MM.1S (cell line): ENCODE measurements around the gene SSBP2.

Experiments
- DNase-seq: peaks from one replicate; pipeline ENCODE4 v3.0.0-alpha.2; 2015
- H2AFZ ChIP-seq: fragments of 300-600 bp; sonication (generic); 2 replicates; pipeline ENCODE4 v1.6.0; 2016; ENCODE audit warnings: antibody characterized with exemption, low read length
- H3F3A ChIP-seq: fragments of 300-600 bp; sonication (generic); 2 replicates; pipeline ENCODE4 v1.6.1; 2016; ENCODE audit warnings: mild to moderate bottlenecking, antibody characterized with exemption, low read length, moderate library complexity, mixed read lengths; ENCODE audit not compliant: insufficient read depth
- H3K27ac ChIP-seq: fragments of 300-600 bp; sonication (generic); 2 replicates; pipeline ENCODE4 v1.5.1; 2016; ENCODE audit warnings: mild to moderate bottlenecking, low read length
- H3K27me3 ChIP-seq: fragments of 300-600 bp; sonication (generic); replicated peaks from 2 replicates; pipeline ENCODE4 v1.6.0; 2016; ENCODE audit warnings: low read length; ENCODE audit not compliant: insufficient read depth
- H3K36me3 ChIP-seq: fragments of 300-600 bp; sonication (generic); replicated peaks from 2 replicates; pipeline ENCODE4 v1.6.1; 2016; ENCODE audit warnings: mild to moderate bottlenecking, low read length, mixed read lengths; ENCODE audit not compliant: insufficient read depth
- H3K4me1 ChIP-seq: fragments of 300-600 bp; sonication (generic); 2 replicates; pipeline ENCODE4 v1.6.1; 2016; ENCODE audit warnings: low read length, mixed read lengths
- H3K4me2 ChIP-seq: fragments of 300-600 bp; sonication (generic); 2 replicates; pipeline ENCODE4 v1.6.0; 2016; ENCODE audit warnings: low read depth, low read length
- H3K4me3 ChIP-seq: fragments of 300-600 bp; sonication (generic); 2 replicates; pipeline ENCODE4 v1.5.1; 2016; ENCODE audit warnings: low read length, mixed read lengths
- H3K79me2 ChIP-seq: fragments of 300-600 bp; sonication (generic); 2 replicates; pipeline ENCODE4 v1.6.1; 2016; ENCODE audit warnings: mixed run types, low read length, mixed read lengths
- H3K9ac ChIP-seq: fragments of 300-600 bp; sonication (generic); 2 replicates; pipeline ENCODE4 v1.6.1; 2016; ENCODE audit warnings: low read length, mixed read lengths
- H3K9me2 ChIP-seq: fragments of 300-600 bp; sonication (generic); replicated peaks from 2 replicates; pipeline ENCODE4 v1.6.1; 2016; ENCODE audit warnings: mild to moderate bottlenecking, low read length, mixed read lengths; ENCODE audit not compliant: insufficient read depth
- H3K9me3 ChIP-seq: fragments of 300-600 bp; sonication (generic); replicated peaks from 2 replicates; pipeline ENCODE4 v1.6.1; 2016; ENCODE audit warnings: mild to moderate bottlenecking, low read length, mixed read lengths; ENCODE audit not compliant: insufficient read depth
- H4K20me1 ChIP-seq: fragments of 300-600 bp; sonication (generic); 2 replicates; pipeline ENCODE4 v1.6.1; 2016; ENCODE audit warnings: mild to moderate bottlenecking, low read length, moderate library complexity, mixed read lengths; ENCODE audit not compliant: insufficient read depth
- CTCF ChIP-seq: fragments of 300-600 bp; sonication (generic); IDR thresholded peaks from 2 replicates; pipeline ENCODE4 v1.5.1; 2016; ENCODE audit warnings: antibody characterized with exemption, low read length, mixed read lengths
- EZH2 ChIP-seq: fragments of 300-600 bp; sonication (generic); optimal IDR thresholded peaks from 2 replicates; pipeline ENCODE3; 2017; ENCODE audit warnings: low read depth, mild to moderate bottlenecking, antibody characterized with exemption, low read length, mixed read lengths
- EZH2phosphoT487 ChIP-seq: fragments of 300-600 bp; sonication (generic); IDR thresholded peaks from 2 replicates; pipeline ENCODE4 v1.6.1; 2018; ENCODE audit warnings: antibody characterized with exemption, low read length

The SSBP2 gene

GRCh38 chr5:81393783-81394718, 356.8 kb downstream of the SSBP2 start, which contains the start of gene ACOT12:
Gene ACOT12 (minus strand): TSS chr5:81394134. CDS start chr5:81394114, 20 bp downstream.
- H3K9me2 ChIP-seq: no peaks in the 10 kb centered on the region
- no peak within 1 kb of the TSS for H3K9ac ChIP-seq
- TF ChIP-seq EZH2phosphoT487 (no peak), CTCF (no peak), EZH2 (no peak)
- no peak for DNase-seq
- no peaks in the 10 kb centered on the region for H3K79me2 ChIP-seq
- H3K4me2 ChIP-seq: no peak within 1 kb of the TSS
- no peaks in the 10 kb centered on the region for H3F3A ChIP-seq
- H3K36me3 ChIP-seq: no peaks in the 10 kb centered on the region
- no peaks in the 10 kb centered on the region for H3K4me1 ChIP-seq
- H3K27me3 ChIP-seq: no peaks in the 10 kb centered on the region
- H3K27ac ChIP-seq: no peak within 1 kb of the TSS
- H4K20me1 ChIP-seq: no peaks in the 10 kb centered on the region
- H3K9me3 ChIP-seq: no peaks in the 10 kb centered on the region
- no peak within 1 kb of the TSS for H3K4me3 ChIP-seq
- no peak within 1 kb of the TSS for H2AFZ ChIP-seq

- H3K4me2 ChIP-seq: no peak overlapping the region
- no peaks in the 10 kb centered on the region for H3F3A ChIP-seq
- H3K9me2 ChIP-seq: no peaks in the 10 kb centered on the region
- no peaks in the 10 kb centered on the region for H3K4me1 ChIP-seq
- no peaks in the 10 kb centered on the region for H3K27me3 ChIP-seq
- no peaks in the 10 kb centered on the region for H3K9me3 ChIP-seq
- H4K20me1 ChIP-seq: no peaks in the 10 kb centered on the region
- no peak for DNase-seq
- H3K36me3 ChIP-seq: no peaks in the 10 kb centered on the region
- H3K4me3 ChIP-seq: no peak overlapping the region
- H3K79me2 ChIP-seq: no peaks in the 10 kb centered on the region
- no peak overlapping the region for H3K27ac ChIP-seq
- no peak overlapping the region for H2AFZ ChIP-seq
- no peak overlapping the region for H3K9ac ChIP-seq
- TF ChIP-seq EZH2phosphoT487: no peak
- TF ChIP-seq EZH2: no peak
- TF ChIP-seq CTCF: no peak
Measured at GRCh38 chr5:81393430-81393782, 357.5 kb downstream of the SSBP2 start.

GRCh38 chr5:81389025-81389424, 361.9 kb downstream of the SSBP2 start:
- Histone ChIP-seq H3K79me2 (no peaks in the 10 kb centered on the region), H3K9me2 (no peaks in the 10 kb centered on the region), H2AFZ (no peak overlapping the region), H3K4me2 (no peak overlapping the region), H3K27ac (no peak overlapping the region), H3F3A (no peaks in the 10 kb centered on the region), H4K20me1 (no peaks in the 10 kb centered on the region), H3K36me3 (no peaks in the 10 kb centered on the region), H3K27me3 (no peaks in the 10 kb centered on the region), H3K9me3 (no peaks in the 10 kb centered on the region), H3K4me3 (no peak overlapping the region), H3K4me1 (no peaks in the 10 kb centered on the region), H3K9ac (no peak overlapping the region)
- TF ChIP-seq CTCF: no peak
- TF ChIP-seq EZH2: no peak
- TF ChIP-seq EZH2phosphoT487: no peak
- DNase-seq: no peak
